DMS114 treated with DMSO at 0.1 percent for 48 hours (cell line): Measurements from ENCODE around the gene COG8.

Source experiments
- DNase-seq: peaks from one replicate; lab custom pipeline; 2025; ENCODE audit not compliant: unreplicated experiment; lab: John Stamatoyannopoulos, UW

COG8 gene

DNA sequence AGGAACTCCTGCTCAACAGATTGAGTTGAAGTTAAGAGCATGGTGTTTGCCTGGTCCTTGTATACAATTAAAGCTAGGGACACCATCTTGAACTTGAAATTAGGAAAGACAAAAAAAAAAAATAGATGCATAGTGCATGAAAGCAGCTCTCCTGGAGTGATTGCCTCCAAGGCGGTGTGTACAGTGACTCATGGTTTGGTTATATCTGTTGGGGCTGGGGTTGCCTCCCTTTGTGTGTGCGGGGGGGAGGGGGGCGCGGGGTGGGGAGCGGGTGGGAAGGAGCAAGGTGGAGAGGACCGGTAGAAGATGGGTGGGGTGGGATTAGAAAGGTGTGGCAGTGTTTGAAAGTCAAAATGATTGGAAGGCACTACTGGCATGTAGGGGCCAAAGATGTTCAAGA, 8.9 kb upstream of the COG8 start:
- DNase-seq = no peak

DNA sequence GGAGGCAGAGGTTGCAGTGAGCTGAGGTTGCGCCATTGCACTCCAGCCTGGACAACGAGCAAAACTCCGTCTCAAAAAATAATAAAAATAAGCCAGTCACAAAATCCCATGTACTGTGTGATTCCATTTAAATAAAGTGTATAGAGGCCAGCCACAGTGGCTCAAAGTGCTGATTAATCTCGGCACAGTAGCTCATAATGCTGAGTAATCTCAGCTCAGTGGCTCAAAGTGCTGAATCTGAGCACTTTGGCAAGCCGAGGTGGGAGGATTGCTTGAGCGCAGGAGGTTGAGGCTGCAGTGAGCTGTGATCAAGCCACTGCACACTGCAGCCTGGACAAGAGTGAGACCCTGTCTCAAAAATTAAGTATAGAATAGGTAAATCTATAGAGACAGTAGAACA, 7.3 kb upstream of the COG8 start:
- no peak for DNase-seq

- no peak for DNase-seq
These were observed 6.6 kb upstream of the COG8 start for GRCh38 chr16:69345923-69346322.

DNA sequence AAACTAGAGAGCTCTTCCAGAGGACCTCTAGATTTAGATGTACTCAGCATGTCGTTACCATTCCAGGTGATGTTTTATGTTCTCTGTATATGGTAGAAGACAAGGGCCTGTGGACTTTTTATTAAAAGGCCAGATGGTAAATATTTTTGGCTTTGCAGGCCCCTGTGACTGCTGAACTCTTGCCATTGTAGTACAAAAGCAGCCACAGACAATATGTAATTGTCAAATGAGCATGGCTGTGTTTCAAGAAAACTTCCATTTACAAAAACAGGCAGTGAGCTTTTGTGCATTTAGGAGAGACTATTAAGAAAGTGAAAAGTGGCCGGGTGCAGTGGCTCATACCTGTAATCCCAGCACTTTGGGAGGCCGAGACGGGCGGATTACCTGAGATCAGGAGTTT, 4.8 kb upstream of the COG8 start:
- no peak for DNase-seq

DNA sequence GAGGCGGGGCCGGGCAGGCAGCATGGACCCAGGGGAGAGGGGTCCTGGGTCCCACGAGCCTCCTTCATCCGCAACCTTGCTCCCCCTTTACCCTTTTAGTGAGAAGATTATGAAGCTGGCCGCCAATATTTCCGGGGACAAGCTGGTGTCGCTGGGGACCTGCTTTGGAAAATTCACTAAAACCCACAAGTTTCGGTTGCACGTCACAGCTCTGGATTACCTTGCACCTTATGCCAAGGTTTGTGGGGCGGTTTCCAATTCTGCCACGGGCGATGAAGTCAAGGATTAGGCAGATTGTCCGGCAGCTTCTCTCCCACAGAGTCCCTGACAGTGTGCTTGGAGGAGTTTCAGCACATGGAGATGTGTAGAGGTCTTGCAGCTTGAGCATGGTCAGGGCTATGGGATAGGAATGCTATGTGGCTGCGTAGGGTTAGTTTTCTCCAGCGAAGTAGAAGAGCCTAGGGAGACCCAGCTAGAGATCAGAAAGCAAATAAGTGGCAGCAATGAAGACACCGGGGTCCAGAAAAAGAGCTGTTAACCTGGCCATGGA, 806 bp upstream of the COG8 start:
- DNase-seq = no peak

DNA sequence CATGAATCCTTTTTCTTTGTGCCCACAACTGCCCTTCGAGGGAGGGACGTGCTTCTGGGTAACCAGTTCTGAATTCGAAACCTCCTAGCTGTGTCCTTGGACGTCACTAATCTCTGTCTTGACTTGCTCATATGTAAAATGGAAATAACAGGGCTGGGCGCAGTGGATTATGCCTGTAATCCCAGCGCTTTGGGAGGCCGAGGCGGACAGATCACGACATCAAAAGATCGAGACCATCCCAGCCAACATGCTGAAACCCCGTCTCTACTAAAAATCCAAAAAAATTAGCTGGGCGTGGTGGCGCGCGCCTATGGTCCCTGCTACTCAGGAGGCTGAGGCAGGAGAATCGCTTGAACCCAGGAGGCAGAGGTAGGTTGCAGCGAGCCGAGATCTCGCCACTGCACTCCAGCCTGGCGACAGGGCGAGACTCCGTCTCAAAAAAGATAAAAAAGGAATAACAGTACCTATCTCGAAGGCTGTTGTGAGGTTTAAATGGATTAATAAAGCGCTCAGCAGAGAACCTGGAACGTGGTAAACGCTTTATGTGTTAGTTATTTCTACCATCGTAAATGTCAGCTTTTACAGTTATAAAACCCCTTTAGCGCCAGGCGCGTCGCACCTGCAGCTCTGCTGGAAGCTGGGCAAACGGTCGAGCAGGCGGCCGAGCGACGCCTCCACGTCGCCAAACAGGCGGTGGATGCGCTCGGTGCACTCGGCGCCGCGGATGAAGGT, 641 bp downstream of the COG8 start:
- no peak for DNase-seq

DNA sequence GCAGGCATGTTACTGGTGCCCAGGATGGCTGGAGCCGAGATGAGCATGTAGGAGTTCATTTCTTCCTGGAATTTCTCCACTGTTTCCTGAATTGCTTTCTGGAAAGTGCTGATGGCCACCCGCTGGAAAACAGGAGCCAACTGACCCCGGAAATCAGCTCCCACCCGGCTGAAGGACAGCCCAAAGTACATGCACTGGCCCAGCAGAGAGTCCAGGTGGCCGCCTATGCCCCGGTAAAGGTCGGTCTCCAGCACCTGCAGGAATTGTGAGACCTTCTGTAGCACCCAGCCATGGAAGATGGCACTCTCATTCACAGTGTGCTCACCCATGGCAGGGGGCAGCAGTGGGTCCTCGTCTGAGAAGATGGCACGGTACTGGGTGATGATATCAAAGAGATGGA, 4.7 kb downstream of the COG8 start:
- DNase-seq = no peak

- DNase-seq = peak; percentile 88
These were observed 8.9 kb downstream of the COG8 start, which contains the start of gene PDF for GRCh38 chr16:69330286-69331109. TSS of gene PDF (minus strand) at chr16:69330588. CDS start at chr16:69330570, 18 bp downstream.

DNA sequence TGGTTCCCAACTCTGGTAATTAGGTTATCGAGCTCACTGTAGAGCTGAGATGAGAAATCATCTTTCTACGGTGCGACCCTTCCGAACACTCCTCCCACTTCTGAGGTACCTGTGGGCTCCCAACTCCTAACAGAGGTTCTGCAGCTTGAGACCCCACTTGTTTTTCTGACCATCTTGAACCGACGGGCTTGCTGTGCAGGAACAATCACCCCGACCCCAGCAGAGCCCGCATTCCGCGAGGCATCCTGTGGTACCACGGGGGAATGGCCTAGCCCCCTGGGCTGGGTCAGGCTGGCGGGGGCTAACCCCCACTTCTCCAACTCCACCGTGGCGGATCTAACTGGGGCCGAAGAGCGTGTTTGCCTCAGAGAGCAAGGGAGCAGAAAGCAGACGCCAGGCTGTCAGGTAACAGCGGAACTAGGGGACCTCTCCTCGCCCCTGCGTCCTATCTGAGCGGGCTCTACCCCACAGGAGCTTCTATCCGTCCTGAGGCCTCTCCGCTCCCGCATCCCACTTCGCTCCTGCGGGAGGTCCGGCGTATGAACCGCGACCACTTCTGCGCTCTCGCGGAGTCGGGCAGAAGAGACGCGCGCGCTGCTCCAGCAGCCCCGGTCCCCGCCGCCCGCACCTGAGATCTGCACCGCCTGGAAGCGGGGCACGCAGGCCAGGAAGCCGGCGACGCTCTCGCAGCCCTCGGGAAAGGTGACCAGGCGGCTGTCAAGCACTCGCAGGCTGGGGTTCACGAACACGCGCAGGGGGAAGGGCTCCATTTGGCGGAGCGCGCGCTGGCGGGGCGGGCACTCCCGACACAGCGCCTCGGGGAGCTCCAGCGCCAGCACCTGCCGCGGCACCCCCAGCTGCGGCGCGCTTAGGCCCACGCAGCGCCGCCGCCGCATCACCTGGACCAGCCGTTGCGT, 9.7 kb downstream of the COG8 start:
- DNase-seq = no peak

DNA sequence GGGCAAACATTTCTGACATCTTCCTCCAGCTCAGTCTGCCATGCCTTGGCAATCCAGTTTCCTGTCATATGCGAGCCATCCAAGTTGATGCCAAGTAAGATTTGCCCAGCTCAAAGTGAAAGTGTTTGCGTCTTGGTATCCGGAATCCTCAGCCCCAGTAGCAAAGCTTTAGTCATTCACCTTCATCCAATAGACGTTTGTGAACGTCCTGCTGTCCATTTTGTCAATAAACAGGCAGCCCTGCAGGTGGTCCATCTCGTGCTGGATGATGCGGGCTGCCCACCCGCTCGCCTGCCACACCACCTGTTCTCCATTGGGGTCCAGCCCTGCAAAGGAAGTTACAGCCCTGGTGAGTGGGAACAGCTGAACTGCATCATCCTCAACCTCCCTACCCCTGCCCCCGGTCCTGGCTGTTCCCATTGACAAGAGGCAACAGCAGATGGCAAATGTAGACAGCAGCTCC, 10.5 kb downstream of the COG8 start:
- no peak for DNase-seq

- no peak for DNase-seq
These were observed 11.6 kb downstream of the COG8 start for GRCh38 chr16:69327585-69328310.

- DNase-seq = no peak
These were observed 13.0 kb downstream of the COG8 start for GRCh38 chr16:69326172-69326873.

- DNase-seq = no peak
These were observed 13.6 kb downstream of the COG8 start for GRCh38 chr16:69325784-69326171.

GRCh38 chr16:69324585-69325253, 14.6 kb downstream of the COG8 start:
- DNase-seq = no peak

GRCh38 chr16:69324013-69324531, 15.3 kb downstream of the COG8 start:
- no peak for DNase-seq

DNA sequence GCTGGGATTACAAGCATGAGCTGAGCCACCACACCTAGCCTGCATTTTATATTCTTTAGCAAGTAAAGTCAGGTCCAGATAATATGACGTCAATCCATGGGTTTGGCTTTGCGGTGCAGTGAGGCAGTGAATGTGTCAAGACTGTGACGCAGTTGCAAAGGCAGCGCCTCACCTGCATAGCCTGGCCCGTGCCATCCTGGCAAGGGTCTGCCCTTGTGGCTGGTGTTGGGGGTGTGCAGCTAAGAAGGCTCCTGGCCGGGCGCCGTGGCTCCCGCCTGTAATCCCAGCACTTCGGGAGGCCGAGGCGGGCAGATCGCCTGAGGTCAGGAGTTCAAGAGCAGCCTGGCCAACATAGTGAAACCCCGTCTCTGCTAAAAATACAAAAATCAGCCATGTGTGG, 15.9 kb downstream of the COG8 start:
- DNase-seq = no peak

- DNase-seq = no peak
These were observed 17.0 kb downstream of the COG8 start for GRCh38 chr16:69322343-69322742.

- no peak for DNase-seq
These were observed 18.3 kb downstream of the COG8 start for GRCh38 chr16:69321080-69321479.

DNA sequence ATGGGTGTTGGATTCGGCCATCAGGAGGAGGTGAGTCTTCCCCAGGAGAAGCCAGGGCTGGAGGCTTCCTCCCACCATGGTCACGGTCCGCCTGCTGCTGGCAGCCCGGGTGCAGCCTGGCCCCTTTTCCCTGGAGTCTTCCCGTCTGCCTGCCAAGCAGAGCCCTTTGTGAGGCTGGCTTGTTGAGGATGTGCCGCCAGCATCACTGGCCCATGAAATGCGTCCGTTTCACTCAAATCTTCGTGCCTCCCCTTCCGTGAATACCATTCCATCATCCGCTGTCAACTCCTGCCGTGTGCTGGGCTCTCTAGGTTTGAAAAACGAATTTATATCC, 18.7 kb downstream of the COG8 start:
- no peak for DNase-seq
